ENCODE results near the gene TAF1B. TPM values are rescaled to one million over a fixed set of nuclear protein-coding genes. Genes with fewer than 3 reads are reported as not detected.

Gene TAF1B
- total RNA-seq, 5 donors from 2014 or later (not counting 1 experiment from before 2014, with no cell fraction given): 9.2 to 21.7 (median 15.2) TPM

DNA sequence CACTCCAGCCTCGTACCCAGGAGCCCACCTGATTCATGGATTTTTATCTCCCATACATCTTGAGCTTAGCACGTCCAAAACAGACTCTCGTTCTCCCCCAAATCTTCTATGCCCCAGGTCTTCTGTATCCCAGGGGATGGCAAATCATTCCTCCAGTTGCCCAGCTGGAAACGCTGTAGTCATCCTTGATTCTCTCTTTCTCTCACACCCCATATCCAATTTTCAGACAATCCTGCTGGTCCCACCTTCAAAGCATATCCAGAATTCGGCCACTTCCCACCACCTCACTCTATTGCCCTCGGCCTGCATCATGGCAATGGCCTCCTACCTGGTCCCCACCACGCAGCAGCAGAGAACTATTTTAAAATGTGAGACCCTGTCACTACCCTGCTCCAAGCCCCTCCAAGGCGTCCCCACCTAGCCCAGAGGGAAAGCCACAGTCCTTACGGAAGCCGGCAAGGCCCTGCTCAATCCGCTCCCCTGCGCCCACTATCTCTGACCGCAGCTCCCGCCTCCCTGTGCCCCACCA is 106.8 kb downstream of the TAF1B start:
- Histone ChIP-seq H3K9me3 (no peaks in the 10 kb centered on the region), H3K36me3 (ENCODE audit: control insufficient read depth in 2 of 2, extremely low read depth in 1 of 2, insufficient read depth in 1 of 2, low read length in 1 of 2) (no peaks in the 10 kb centered on the region), H3K27me3 (replicated peaks in 1 of 2; ENCODE audit: control insufficient read depth in 2 of 2, extremely low read depth in 1 of 2, insufficient read depth in 2 of 2, low read length in 1 of 2) (peaks cover 15 to 42% of the 10 kb centered on the region in 2 experiments), H3K27ac (ENCODE audit: low read length) (no peak overlapping the region), H3K4me3 (ENCODE audit: control insufficient read depth in 1 of 2, extremely low read depth in 1 of 2, low read length in 1 of 2) (no peak overlapping the region), H3K4me1 (ENCODE audit: control insufficient read depth in 1 of 2, extremely low read depth in 1 of 2, insufficient read depth in 2 of 2, low read length in 2 of 2) (peaks cover 0 to 14% of the 10 kb centered on the region in 2 experiments)
- POLR2A ChIA-PET: no interaction called here
- 91% methylated on average over 14 of the region's 14 CpGs for WGBS (ENCODE audit: insufficient coverage)
- peak overlapping the region; percentile 79 to 88 (median 85) for H3K4me3 Mint-ChIP-seq
- H3K27ac Mint-ChIP-seq: peak overlapping the region; percentile 25 to 45
- DNase-seq (no peak), ATAC-seq (replicated peaks in 1 of 4) (no peak)
- H3K9me3 Mint-ChIP-seq: no peaks in the 10 kb centered on the region
- CTCF ChIA-PET: no interaction called here
- H3K27me3 Mint-ChIP-seq: peaks cover 33 to 51% of the 10 kb centered on the region in 2 donors
- H3K4me1 Mint-ChIP-seq: peaks cover 10 to 12% (median 10%) of the 10 kb centered on the region in 3 donors
- H3K36me3 Mint-ChIP-seq: no peaks in the 10 kb centered on the region

DNA sequence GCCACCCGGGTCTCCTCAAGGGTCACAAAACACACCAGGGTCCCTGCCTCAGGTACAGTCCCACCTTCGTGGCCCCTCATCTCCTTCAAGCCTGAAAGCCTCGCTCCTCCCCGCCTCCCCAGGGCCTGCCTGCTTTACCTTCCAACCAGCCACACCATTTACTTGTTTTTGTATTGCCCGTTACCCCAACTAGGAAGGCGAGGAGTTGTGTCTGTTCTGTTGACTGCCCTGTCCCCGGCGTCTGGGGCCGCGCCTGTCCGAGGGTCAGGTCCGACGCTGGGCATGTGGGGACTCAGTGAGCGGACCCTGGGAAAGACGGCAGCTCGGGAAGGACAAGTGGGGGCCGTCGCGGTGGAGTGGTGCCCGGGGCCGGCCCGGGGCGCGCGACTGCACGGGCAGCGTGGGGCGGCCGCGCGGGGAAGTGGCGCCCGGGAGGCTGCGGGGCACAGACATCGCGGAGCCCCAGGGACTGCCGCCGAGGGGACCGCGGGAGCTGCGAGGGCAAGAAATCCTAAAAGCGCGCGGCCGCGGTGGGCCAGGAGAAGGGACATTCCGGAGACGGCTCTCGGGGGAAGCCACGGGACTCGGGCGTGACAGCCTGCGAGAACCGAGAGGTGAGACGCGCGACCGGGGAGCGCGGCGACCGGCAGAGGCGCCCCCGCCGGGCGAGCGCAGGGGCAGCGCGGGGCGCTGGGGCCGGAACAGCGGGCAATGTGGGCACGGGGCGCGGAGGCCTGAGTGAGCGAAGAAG is 107.4 kb downstream of the TAF1B start:
- Mint-ChIP-seq H3K4me1 (peaks cover 10 to 12% (median 10%) of the 10 kb centered on the region in 3 donors), H3K36me3 (no peaks in the 10 kb centered on the region), H3K9me3 (no peaks in the 10 kb centered on the region), H3K27ac (peak overlapping the region in 1 of 2 donors; percentile 25), H3K4me3 (peak overlapping the region; percentile 79 to 88 (median 85)), H3K27me3 (peaks cover 33 to 45% of the 10 kb centered on the region in 2 donors)
- ATAC-seq (replicated peaks in 1 of 4) (peak; percentile 44 to 51 (median 47)), DNase-seq (peak in 28 of 35 experiments; percentile 7 to 79 (median 34))
- ChIA-PET CTCF (no interaction called here), POLR2A (no interaction called here)
- no peaks in the 10 kb centered on the region for H3K36me3 ChIP-seq (ENCODE audit: control insufficient read depth in 2 of 2, extremely low read depth in 1 of 2, insufficient read depth in 1 of 2, low read length in 1 of 2)
- peaks cover 15 to 41% of the 10 kb centered on the region in 2 experiments for H3K27me3 ChIP-seq (replicated peaks in 1 of 2; ENCODE audit: control insufficient read depth in 2 of 2, extremely low read depth in 1 of 2, insufficient read depth in 2 of 2, low read length in 1 of 2)
- H3K27ac ChIP-seq (ENCODE audit: low read length): no peak overlapping the region
- no peaks in the 10 kb centered on the region for H3K9me3 ChIP-seq
- H3K4me1 ChIP-seq (ENCODE audit: control insufficient read depth in 1 of 2, extremely low read depth in 1 of 2, insufficient read depth in 2 of 2, low read length in 2 of 2): peaks cover 0 to 14% of the 10 kb centered on the region in 2 experiments
- peak overlapping the region; percentile 48 to 62 for H3K4me3 ChIP-seq (ENCODE audit: control insufficient read depth in 1 of 2, extremely low read depth in 1 of 2, low read length in 1 of 2)
- WGBS (ENCODE audit: insufficient coverage): 6% methylated on average over 73 of the region's 76 CpGs

DNA sequence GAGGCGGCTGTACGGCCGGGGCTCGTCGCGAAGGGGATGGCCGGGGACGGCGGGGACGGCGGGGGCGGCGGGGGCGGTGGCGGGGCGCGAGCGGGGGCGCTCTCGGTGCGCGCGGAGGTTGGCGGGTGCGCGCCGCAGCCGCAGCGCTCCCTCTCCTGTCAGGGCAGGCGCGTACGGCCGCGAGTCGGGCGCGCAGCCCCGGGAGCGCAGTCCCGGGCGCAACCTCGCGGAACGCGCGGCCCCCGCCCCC is 107.9 kb downstream of the TAF1B start:
- H3K9me3 ChIP-seq: no peaks in the 10 kb centered on the region
- H3K4me1 ChIP-seq (ENCODE audit: control insufficient read depth in 1 of 2, extremely low read depth in 1 of 2, insufficient read depth in 2 of 2, low read length in 2 of 2): peaks cover 0 to 14% of the 10 kb centered on the region in 2 experiments
- Mint-ChIP-seq H3K9me3 (no peaks in the 10 kb centered on the region), H3K27me3 (peaks cover 32 to 40% of the 10 kb centered on the region in 2 donors), H3K4me1 (peaks cover 10 to 12% (median 10%) of the 10 kb centered on the region in 3 donors), H3K36me3 (no peaks in the 10 kb centered on the region), H3K4me3 (peak overlapping the region; percentile 68 to 88 (median 85)), H3K27ac (no peak overlapping the region)
- ChIA-PET CTCF (no interaction called here), POLR2A (no interaction called here)
- H3K36me3 ChIP-seq (ENCODE audit: control insufficient read depth in 2 of 2, extremely low read depth in 1 of 2, insufficient read depth in 1 of 2, low read length in 1 of 2): no peaks in the 10 kb centered on the region
- WGBS (ENCODE audit: insufficient coverage): 0% methylated on average over 45 of the region's 47 CpGs
- no peak overlapping the region for H3K27ac ChIP-seq (ENCODE audit: low read length)
- DNase-seq (no peak), ATAC-seq (replicated peaks in 1 of 4) (no peak)
- peaks cover 15 to 37% of the 10 kb centered on the region in 2 experiments for H3K27me3 ChIP-seq (replicated peaks in 1 of 2; ENCODE audit: control insufficient read depth in 2 of 2, extremely low read depth in 1 of 2, insufficient read depth in 2 of 2, low read length in 1 of 2)
- peak overlapping the region; percentile 48 to 62 for H3K4me3 ChIP-seq (ENCODE audit: control insufficient read depth in 1 of 2, extremely low read depth in 1 of 2, low read length in 1 of 2)

DNA sequence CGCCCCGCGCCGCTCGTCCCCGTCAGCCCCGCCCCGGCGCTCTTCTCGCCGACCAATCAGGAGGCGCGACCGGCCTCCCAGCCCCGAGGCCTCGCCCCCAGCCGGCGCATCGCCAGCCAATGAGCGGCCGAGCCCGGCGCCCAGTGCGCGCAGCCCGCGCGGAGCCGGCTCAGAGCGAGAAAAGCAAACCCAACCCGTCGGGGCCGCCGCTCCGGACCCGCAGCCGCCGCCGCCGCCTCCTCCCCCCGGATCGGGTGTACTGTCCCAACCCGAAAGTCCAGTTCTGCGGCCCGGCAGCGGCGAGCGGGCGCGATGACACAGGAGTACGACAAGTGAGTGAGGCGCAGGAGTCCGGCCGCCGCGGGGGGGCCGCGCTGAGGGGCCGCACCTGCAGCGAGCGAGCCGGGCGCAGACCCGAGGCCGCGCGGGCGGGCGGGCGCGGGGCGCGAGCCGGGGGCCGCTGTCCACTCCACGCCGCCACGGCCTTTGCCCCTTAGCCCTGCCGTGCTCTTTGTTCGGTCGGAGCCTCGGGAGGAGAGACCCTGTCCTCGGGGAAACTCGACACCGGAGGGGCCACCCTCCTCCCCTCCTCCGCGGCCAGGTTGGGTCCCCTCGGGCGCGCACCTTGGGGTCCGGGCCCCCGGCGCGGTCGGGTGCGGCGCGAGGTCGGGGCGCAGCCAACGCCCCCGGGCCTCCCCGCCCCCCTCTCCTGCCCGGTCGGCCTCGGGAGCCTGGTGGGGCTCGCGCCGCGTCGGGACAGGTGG is 108.4 kb downstream of the TAF1B start, which contains the start of gene GRHL1:
TSS of gene GRHL1 (plus strand) at position 172 of the 764 bp plus-strand sequence. CDS start at position 313, 141 bp downstream.
- DNase-seq (peak; percentile 79 to 97 (median 86)), ATAC-seq (replicated peaks in 1 of 4) (peak; percentile 93 to 96 (median 94))
- peaks cover 10 to 12% (median 10%) of the 10 kb centered on the region in 3 donors for H3K4me1 Mint-ChIP-seq
- ChIA-PET CTCF (no interaction called here), POLR2A (no interaction called here)
- WGBS (ENCODE audit: insufficient coverage): 1% methylated on average over 103 of the region's 111 CpGs
- H3K27me3 ChIP-seq (replicated peaks in 1 of 2; ENCODE audit: control insufficient read depth in 2 of 2, extremely low read depth in 1 of 2, insufficient read depth in 2 of 2, low read length in 1 of 2): peaks cover 15 to 34% of the 10 kb centered on the region in 2 experiments
- no peaks in the 10 kb centered on the region for H3K36me3 ChIP-seq (ENCODE audit: control insufficient read depth in 2 of 2, extremely low read depth in 1 of 2, insufficient read depth in 1 of 2, low read length in 1 of 2)
- H3K4me1 ChIP-seq (ENCODE audit: control insufficient read depth in 1 of 2, extremely low read depth in 1 of 2, insufficient read depth in 2 of 2, low read length in 2 of 2): peaks cover 0 to 14% of the 10 kb centered on the region in 2 experiments
- peak within 1 kb of the TSS; percentile 79 to 88 (median 85) for H3K4me3 Mint-ChIP-seq
- H3K27me3 Mint-ChIP-seq: peaks cover 32 to 36% of the 10 kb centered on the region in 2 donors
- H3K9me3 Mint-ChIP-seq: no peaks in the 10 kb centered on the region
- H3K27ac ChIP-seq (ENCODE audit: low read length): no peak within 1 kb of the TSS
- H3K27ac Mint-ChIP-seq: peak within 1 kb of the TSS in 1 of 2 donors; percentile 25
- H3K9me3 ChIP-seq: no peaks in the 10 kb centered on the region
- no peaks in the 10 kb centered on the region for H3K36me3 Mint-ChIP-seq
- H3K4me3 ChIP-seq (ENCODE audit: control insufficient read depth in 1 of 2, extremely low read depth in 1 of 2, low read length in 1 of 2): peak within 1 kb of the TSS; percentile 51 to 62

DNA sequence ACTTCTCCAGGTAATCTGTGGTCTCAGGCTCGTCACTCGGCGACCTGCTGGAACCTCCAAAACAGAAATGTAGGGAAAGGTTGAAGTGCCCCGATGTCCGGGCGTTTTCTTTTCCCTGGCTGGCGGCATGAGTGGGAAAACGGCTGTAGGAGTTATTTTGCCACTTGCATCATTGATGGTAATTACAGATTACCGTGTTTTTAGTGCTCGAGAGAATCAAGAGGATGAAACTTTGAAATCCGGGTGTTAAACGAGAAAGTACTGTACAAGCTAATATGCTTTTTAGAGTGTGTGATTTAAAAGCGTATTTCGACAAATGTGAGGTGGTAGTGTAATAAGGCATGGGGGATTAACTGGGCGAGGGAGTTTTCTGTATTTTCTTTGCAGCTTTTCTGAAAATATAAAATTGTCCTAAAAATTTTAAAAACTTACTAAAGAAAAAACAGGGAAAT is 109.0 kb downstream of the TAF1B start:
- peaks cover 32 to 36% of the 10 kb centered on the region in 2 donors for H3K27me3 Mint-ChIP-seq

More for the DNA sequence above, 109.0 kb downstream of the TAF1B start:
- Histone ChIP-seq H3K36me3 (ENCODE audit: control insufficient read depth in 2 of 2, extremely low read depth in 1 of 2, insufficient read depth in 1 of 2, low read length in 1 of 2) (no peaks in the 10 kb centered on the region), H3K27ac (ENCODE audit: low read length) (no peak overlapping the region), H3K9me3 (no peaks in the 10 kb centered on the region), H3K4me1 (ENCODE audit: control insufficient read depth in 1 of 2, extremely low read depth in 1 of 2, insufficient read depth in 2 of 2, low read length in 2 of 2) (peaks cover 0 to 14% of the 10 kb centered on the region in 2 experiments), H3K27me3 (replicated peaks in 1 of 2; ENCODE audit: control insufficient read depth in 2 of 2, extremely low read depth in 1 of 2, insufficient read depth in 2 of 2, low read length in 1 of 2) (peaks cover 15 to 32% of the 10 kb centered on the region in 2 experiments), H3K4me3 (ENCODE audit: control insufficient read depth in 1 of 2, extremely low read depth in 1 of 2, low read length in 1 of 2) (peak overlapping the region; percentile 51 to 61)
- Mint-ChIP-seq H3K4me3 (peak overlapping the region; percentile 71 to 85 (median 78)), H3K27ac (no peak overlapping the region), H3K9me3 (no peaks in the 10 kb centered on the region), H3K4me1 (peaks cover 10 to 12% (median 10%) of the 10 kb centered on the region in 3 donors), H3K36me3 (no peaks in the 10 kb centered on the region)
- ATAC-seq (replicated peaks in 1 of 4) (no peak), DNase-seq (no peak)
- WGBS (ENCODE audit: insufficient coverage): 13% methylated on average over 6 of the region's 15 CpGs
- ChIA-PET POLR2A (no interaction called here), CTCF (interaction anchor here in 1 of 2 donors (1.0 kb wide), 1 partner anchor 13 kb away, joined by 3 read pairs; no protein-coding TSS in a partner anchor)
